ENCODE data around the gene UGT1A10. TPM values are rescaled to one million over a fixed set of nuclear protein-coding genes. Genes with fewer than 3 reads are reported as not detected.

Gene UGT1A10
- polyA plus RNA-seq, 1 donor from 2014 or later: not detected

GRCh38 chr2:233789554-233789953 lies 153.3 kb downstream of the UGT1A10 start:
- H3K9me2 ChIP-seq (ENCODE audit: insufficient read depth, low read length): no peaks in the 10 kb centered on the region
- H3F3A ChIP-seq (ENCODE audit: insufficient read depth, low read length, poor library complexity, severe bottlenecking): no peaks in the 10 kb centered on the region
- H3K9ac ChIP-seq (ENCODE audit: low read length): no peak overlapping the region
- H3K79me2 ChIP-seq (replicated peaks; ENCODE audit: insufficient read depth, low read length): no peaks in the 10 kb centered on the region
- H4K20me1 ChIP-seq (ENCODE audit: insufficient read depth): no peaks in the 10 kb centered on the region
- H3K4me2 ChIP-seq (ENCODE audit: low read length): no peak overlapping the region
- H3K27ac ChIP-seq (ENCODE audit: low read length): no peak overlapping the region
- TF ChIP-seq RAD21 (conservative IDR thresholded peaks at IDR 0.05) (no peak), EP300 (conservative IDR thresholded peaks at IDR 0.05; ENCODE audit: poor library complexity, severe bottlenecking) (no peak)
- peaks cover 2% of the 10 kb centered on the region for H3K9me3 ChIP-seq (ENCODE audit: low read length)
- H2AFZ ChIP-seq (ENCODE audit: low read depth, low read length): no peak overlapping the region
- H3K27me3 ChIP-seq (ENCODE audit: insufficient read depth, low read depth, low read length): no peaks in the 10 kb centered on the region
- no peak overlapping the region for H3K4me3 ChIP-seq (ENCODE audit: low read length)
- H3K36me3 ChIP-seq (ENCODE audit: insufficient read depth, low read length): no peaks in the 10 kb centered on the region

- Histone ChIP-seq H3K27ac (ENCODE audit: low read length) (no peak overlapping the region), H3K79me2 (replicated peaks; ENCODE audit: insufficient read depth, low read length) (no peaks in the 10 kb centered on the region), H3K4me3 (ENCODE audit: low read length) (no peak overlapping the region), H3K4me2 (ENCODE audit: low read length) (no peak overlapping the region), H3K36me3 (ENCODE audit: insufficient read depth, low read length) (no peaks in the 10 kb centered on the region), H2AFZ (ENCODE audit: low read depth, low read length) (no peak overlapping the region), H3K9me3 (ENCODE audit: low read length) (no peaks in the 10 kb centered on the region), H3K27me3 (ENCODE audit: insufficient read depth, low read depth, low read length) (no peaks in the 10 kb centered on the region), H4K20me1 (ENCODE audit: insufficient read depth) (no peaks in the 10 kb centered on the region), H3K9me2 (ENCODE audit: insufficient read depth, low read length) (no peaks in the 10 kb centered on the region), H3F3A (ENCODE audit: insufficient read depth, low read length, poor library complexity, severe bottlenecking) (no peaks in the 10 kb centered on the region), H3K9ac (ENCODE audit: low read length) (no peak overlapping the region)
- TF ChIP-seq, protein P1, sequence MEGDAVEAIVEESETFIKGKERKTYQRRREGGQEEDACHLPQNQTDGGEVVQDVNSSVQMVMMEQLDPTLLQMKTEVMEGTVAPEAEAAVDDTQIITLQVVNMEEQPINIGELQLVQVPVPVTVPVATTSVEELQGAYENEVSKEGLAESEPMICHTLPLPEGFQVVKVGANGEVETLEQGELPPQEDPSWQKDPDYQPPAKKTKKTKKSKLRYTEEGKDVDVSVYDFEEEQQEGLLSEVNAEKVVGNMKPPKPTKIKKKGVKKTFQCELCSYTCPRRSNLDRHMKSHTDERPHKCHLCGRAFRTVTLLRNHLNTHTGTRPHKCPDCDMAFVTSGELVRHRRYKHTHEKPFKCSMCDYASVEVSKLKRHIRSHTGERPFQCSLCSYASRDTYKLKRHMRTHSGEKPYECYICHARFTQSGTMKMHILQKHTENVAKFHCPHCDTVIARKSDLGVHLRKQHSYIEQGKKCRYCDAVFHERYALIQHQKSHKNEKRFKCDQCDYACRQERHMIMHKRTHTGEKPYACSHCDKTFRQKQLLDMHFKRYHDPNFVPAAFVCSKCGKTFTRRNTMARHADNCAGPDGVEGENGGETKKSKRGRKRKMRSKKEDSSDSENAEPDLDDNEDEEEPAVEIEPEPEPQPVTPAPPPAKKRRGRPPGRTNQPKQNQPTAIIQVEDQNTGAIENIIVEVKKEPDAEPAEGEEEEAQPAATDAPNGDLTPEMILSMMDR (IDR thresholded peaks at IDR 0.05; ENCODE audit: poor library complexity, severe bottlenecking): no peak
- no peak for TF ChIP-seq EZH2 (IDR thresholded peaks at IDR 0.05; ENCODE audit: borderline replicate concordance, insufficient read depth, low read length, poor library complexity, severe bottlenecking)
- TF ChIP-seq EP300 (conservative IDR thresholded peaks at IDR 0.05; ENCODE audit: poor library complexity, severe bottlenecking): no peak
- no peak for TF ChIP-seq MXI1 (conservative IDR thresholded peaks at IDR 0.05; ENCODE audit: poor library complexity, severe bottlenecking)
- TF ChIP-seq REST (IDR thresholded peaks at IDR 0.05; ENCODE audit: borderline replicate concordance): no peak
- TF ChIP-seq RAD21 (conservative IDR thresholded peaks at IDR 0.05): no peak
- no peak for TF ChIP-seq POLR2AphosphoS5 (IDR thresholded peaks at IDR 0.05)
- no peak for TF ChIP-seq TAF1 (IDR thresholded peaks at IDR 0.05; ENCODE audit: low read depth)
- no peak for TF ChIP-seq SMC3 (conservative IDR thresholded peaks at IDR 0.05; ENCODE audit: poor library complexity)
Observed at GRCh38 chr2:233791151-233791882, 155.1 kb downstream of the UGT1A10 start.

Measured in neural cell (in vitro differentiated cells).